Keratinocyte (primary cell): ENCODE results near the gene TRABD2B. TPM values are rescaled to one million over a fixed set of nuclear protein-coding genes. Genes with fewer than 3 reads are reported as not detected.

Experiments used
- DNase-seq: peaks from one replicate; pipeline ENCODE4 v3.0.0-alpha.2; 2011; ENCODE audit warnings: low read depth, missing footprints, low spot score
- FAIRE-seq: peaks from 2 replicates; lab custom pipeline; 2011; peaks lifted over from hg19 to GRCh38; lab: Jason Lieb, UNC
- H2AFZ ChIP-seq: 2 replicates; pipeline ENCODE4 v1.6.0; 2012; ENCODE audit warnings: low read length, control low read depth, inconsistent platforms; ENCODE audit not compliant: control insufficient read depth
- H3K27ac ChIP-seq: 2 replicates; pipeline ENCODE4 v1.5.1; 2011; ENCODE audit warnings: low read length; ENCODE audit not compliant: control insufficient read depth, insufficient read depth
- H3K27me3 ChIP-seq: 3 replicates; pipeline ENCODE4 v1.6.0; 2011; ENCODE audit warnings: low read length; ENCODE audit not compliant: control insufficient read depth, insufficient read depth; ENCODE audit errors: extremely low read depth
- H3K36me3 ChIP-seq, 2 experiments: 2 replicates in 1 of 2; 3 replicates in 1 of 2; pipeline ENCODE4 v1.5.1; 2011; ENCODE audit warnings: low read length in 2 of 2, mild to moderate bottlenecking in 1 of 2; ENCODE audit not compliant: control insufficient read depth in 2 of 2, insufficient read depth in 2 of 2; ENCODE audit errors: extremely low read depth in 1 of 2
- H3K4me1 ChIP-seq: 3 replicates; pipeline ENCODE4 v1.5.1; 2011; ENCODE audit warnings: low read length; ENCODE audit not compliant: control insufficient read depth, insufficient read depth; ENCODE audit errors: extremely low read depth
- H3K4me2 ChIP-seq: 3 replicates; pipeline ENCODE4 v1.6.0; 2011; ENCODE audit warnings: low read depth, low read length; ENCODE audit not compliant: control insufficient read depth, insufficient read depth; ENCODE audit errors: extremely low read depth
- H3K4me3 ChIP-seq, 3 experiments: fragments of 200-600 bp in 1 of 3; sonication (generic) in 1 of 3; 2 replicates in 2 of 3; 3 replicates in 1 of 3; pipeline ENCODE4 v1.5.1; 2011 to 2016; ENCODE audit warnings: low read length in 3 of 3, mild to moderate bottlenecking in 3 of 3, control low read depth in 2 of 3, inconsistent platforms in 1 of 3, low read depth in 1 of 3, mixed read lengths in 1 of 3, mixed run types in 1 of 3, moderate library complexity in 1 of 3; ENCODE audit not compliant: control insufficient read depth in 2 of 3, insufficient read depth in 2 of 3; ENCODE audit errors: extremely low read depth in 1 of 3
- H3K79me2 ChIP-seq: 2 replicates; pipeline ENCODE4 v1.6.0; 2012; ENCODE audit warnings: low read length; ENCODE audit not compliant: control insufficient read depth, insufficient read depth
- H3K9ac ChIP-seq: 3 replicates; pipeline ENCODE4 v1.6.0; 2011; ENCODE audit warnings: low read length; ENCODE audit not compliant: control insufficient read depth, insufficient read depth; ENCODE audit errors: extremely low read depth
- H3K9me1 ChIP-seq: 3 replicates; pipeline ENCODE4 v1.6.0; 2011; ENCODE audit warnings: low read length; ENCODE audit not compliant: control insufficient read depth, insufficient read depth; ENCODE audit errors: extremely low read depth
- H3K9me3 ChIP-seq: 2 replicates; pipeline ENCODE4 v1.5.1; 2012; ENCODE audit warnings: low read depth, low read length; ENCODE audit not compliant: control insufficient read depth
- H4K20me1 ChIP-seq: 3 replicates; pipeline ENCODE4 v1.6.0; 2011; ENCODE audit warnings: low read length; ENCODE audit not compliant: control insufficient read depth, insufficient read depth; ENCODE audit errors: extremely low read depth
- CTCF ChIP-seq, 3 experiments: IDR thresholded peaks in 1 of 3; conservative IDR thresholded peaks in 1 of 3; optimal IDR thresholded peaks in 1 of 3; 2 replicates in 2 of 3; 3 replicates in 1 of 3; pipeline versions ENCODE3 to v1.5.1; 2011; ENCODE audit warnings: low read length in 3 of 3, mild to moderate bottlenecking in 3 of 3, moderate library complexity in 2 of 3, control low read depth in 1 of 3, inconsistent platforms in 1 of 3; ENCODE audit not compliant: insufficient read depth in 2 of 3; ENCODE audit errors: extremely low read depth in 1 of 3
- EZH2 ChIP-seq: IDR thresholded peaks from one replicate; pipeline ENCODE4 v1.6.1; 2012; ENCODE audit warnings: inconsistent platforms, mild to moderate bottlenecking, low read length, moderate library complexity
- dilution Hi-C: fragments of 300-500 bp; cut with MboI; formaldehyde crosslinking; loops from one replicate; pipeline ENCODE4 v1.7.0; 2020; ENCODE audit warnings: low sequenced_read_pairs; ENCODE audit not compliant: extremely low pct_ligation_motif_present
- polyA plus RNA-seq, 5 experiments: library from polyadenylated mRNA; depleted of rRNA in 3 of 5; stranded (reverse) in 3 of 5; stranded (forward) in 1 of 5; unstranded in 1 of 5; fragments of >200 nt; gene quantifications; 1 replicate in 1 of 5; 2 replicates in 3 of 5; 3 replicates in 1 of 5; pipeline versions ENCODE4 v1.2.1 to v1.2.3, GENCODE V29; 2011 to 2012; ENCODE audit warnings: missing spikeins in 2 of 5, low read depth in 1 of 5, low replicate concordance in 1 of 5

Gene TRABD2B
- polyA plus RNA-seq, 1 donor (not counting 4 experiments of a cell fraction or from before 2014, with no cell fraction given) = 0.13 TPM

- Histone ChIP-seq H3K4me2 (no peak overlapping the region), H3K9me3 (no peaks in the 10 kb centered on the region), H3K79me2 (no peaks in the 10 kb centered on the region), H3K4me1 (no peaks in the 10 kb centered on the region), H3K4me3 (no peak overlapping the region), H3K9me1 (no peaks in the 10 kb centered on the region), H4K20me1 (no peaks in the 10 kb centered on the region), H3K36me3 (no peaks in the 10 kb centered on the region), H2AFZ (no peak overlapping the region), H3K27me3 (no peaks in the 10 kb centered on the region), H3K9ac (no peak overlapping the region), H3K27ac (no peak overlapping the region)
- DNase-seq (no peak), FAIRE-seq (no peak)
- dilution Hi-C loops = no loop called here
- no peak for TF ChIP-seq EZH2
- no peak for TF ChIP-seq CTCF (optimal IDR thresholded peaks at IDR 0.05 in 1 of 3, IDR thresholded peaks at IDR 0.05 in 1 of 3, conservative IDR thresholded peaks at IDR 0.05 in 1 of 3; ENCODE audit: extremely low read depth in 1 of 3, insufficient read depth in 2 of 3, low read length in 3 of 3)
Observed at GRCh38 chr1:47776667-47777131, 220.5 kb downstream of the TRABD2B start.

GRCh38 chr1:47774986-47775834, 222.0 kb downstream of the TRABD2B start:
- H4K20me1 ChIP-seq = no peaks in the 10 kb centered on the region
- TF ChIP-seq CTCF (optimal IDR thresholded peaks at IDR 0.05 in 1 of 3, IDR thresholded peaks at IDR 0.05 in 1 of 3, conservative IDR thresholded peaks at IDR 0.05 in 1 of 3; ENCODE audit: extremely low read depth in 1 of 3, insufficient read depth in 2 of 3, low read length in 3 of 3) = no peak
- no peak overlapping the region for H3K27ac ChIP-seq
- no peak overlapping the region for H3K4me3 ChIP-seq
- H3K27me3 ChIP-seq = no peaks in the 10 kb centered on the region
- H3K9me1 ChIP-seq = no peaks in the 10 kb centered on the region
- no peak overlapping the region for H2AFZ ChIP-seq
- H3K79me2 ChIP-seq = no peaks in the 10 kb centered on the region
- no peaks in the 10 kb centered on the region for H3K36me3 ChIP-seq
- no peak for FAIRE-seq
- H3K9ac ChIP-seq = no peak overlapping the region
- no peaks in the 10 kb centered on the region for H3K9me3 ChIP-seq
- H3K4me2 ChIP-seq = no peak overlapping the region
- dilution Hi-C loops = no loop called here
- H3K4me1 ChIP-seq = no peaks in the 10 kb centered on the region
- no peak for DNase-seq
